ENCODE measurements around the gene MRPL20. TPM values are rescaled to one million over a fixed set of nuclear protein-coding genes. Genes with fewer than 3 reads are reported as not detected.

Gene MRPL20
- total and polyA plus RNA-seq, 9 of the 15 experiments (the other 6 are each of a cell fraction or from before 2014, with no cell fraction given) = 180 to 671 (median 229) TPM

- TF ChIP-seq ZBTB9 (CRISPR knock-in tag; IDR thresholded peaks at IDR 0.05) (no peak), ZNF639 (CRISPR knock-in tag; conservative IDR thresholded peaks at IDR 0.05 in 1 of 2, IDR thresholded peaks at IDR 0.05 in 1 of 2) (0 out of 4 replicates have a peak, but pooled peaks of 1 of the 2 experiments have one; percentile 46), ZNF311 (CRISPR knock-in tag; IDR thresholded peaks at IDR 0.05) (no peak)
These were observed 48.4 kb downstream of the MRPL20 start, which contains the start of gene MXRA8 (continued) for GRCh38 chr1:1358433-1359271.

- peak; percentile 6 for FAIRE-seq
- Histone ChIP-seq H3K79me2 (ENCODE audit: control insufficient read depth, insufficient read depth, low read length) (peaks cover 10% of the 10 kb centered on the region; the same call in 2 of the 3 replicates), H4K20me1 (replicated peaks; ENCODE audit: control insufficient read depth, insufficient read depth, low read length) (no peaks in the 10 kb centered on the region), H3K4me2 (ENCODE audit: insufficient read depth, low read length) (peak overlapping the region; percentile 71), H3K36me3 (ENCODE audit: control insufficient read depth, insufficient read depth, low read length) (no peaks in the 10 kb centered on the region), H2AFZ (ENCODE audit: low read depth, low read length) (peak overlapping the region; percentile 99), H3K27ac (ENCODE audit: extremely low read depth, low read depth, low read length) (peak overlapping the region; percentile 74), H3K4me1 (replicated peaks in 1 of 2; ENCODE audit: control insufficient read depth in 2 of 2, insufficient read depth in 2 of 2, low read length in 2 of 2) (peaks cover 19 to 86% of the 10 kb centered on the region in 2 experiments), H3K9ac (ENCODE audit: insufficient read depth in 1 of 2, low read depth in 2 of 2, low read length in 2 of 2) (peak overlapping the region; percentile 74 to 89), H3K27me3 (ENCODE audit: control insufficient read depth in 2 of 2, insufficient read depth in 2 of 2, low read length in 2 of 2) (no peaks in the 10 kb centered on the region; a peak in 1 of 5 replicates), H3K9me1 (ENCODE audit: control insufficient read depth, insufficient read depth, low read length) (no peaks in the 10 kb centered on the region), H3K9me3 (replicated peaks; ENCODE audit: control insufficient read depth, insufficient read depth, low read depth, low read length) (0 out of 2 replicates have a peak, but pooled peaks cover 2% of the 10 kb centered on the region), H3K4me3 (peak overlapping the region; percentile 33)
- BruUV-seq (replicated peaks) = TSS peak; percentile 81
- intact Hi-C loops (cut with micrococcal nuclease) (no loop called here), in situ Hi-C loops (cut with MboI) (no loop called here)
- 40% methylated on average over 18 of the region's 18 CpGs for WGBS (ENCODE audit: insufficient coverage, low coverage, missing lambda C conversion rate)
- DNase-seq (ENCODE audit: extremely low read depth in 1 of 4, low spot score in 3 of 4) = no peak
- ATAC-seq = peak; percentile 6
- ChIA-PET CTCF (ENCODE audit: low intra/inter-chr PET ratio) (no interaction called here), POLR2A (interaction anchor here (1.0 to 1.3 kb wide), 2 partner anchors 12 to 14 kb away, joined by 3 to 5 read pairs; no protein-coding TSS in a partner anchor)
- TF ChIP-seq ATF1 (CRISPR knock-in tag; IDR thresholded peaks at IDR 0.05) = no peak
- no peak for TF ChIP-seq ATF1 (tag; IDR thresholded peaks at IDR 0.05)
- no peak for TF ChIP-seq ZBTB34 (CRISPR knock-in tag; IDR thresholded peaks at IDR 0.05)
- no peak for TF ChIP-seq ELF1 (tag; IDR thresholded peaks at IDR 0.05)
- 0 out of 4 replicates have a peak, but pooled peaks of 1 of the 2 experiments have one; percentile 11 for TF ChIP-seq ARNT (IDR thresholded peaks at IDR 0.05)
- TF ChIP-seq TGIF2 (CRISPR knock-in tag; IDR thresholded peaks at IDR 0.05) = no peak
- TF ChIP-seq NKRF (IDR thresholded peaks at IDR 0.05; ENCODE audit: borderline replicate concordance) = 0 out of 2 replicates have a peak, but pooled peaks have one; percentile 14
These were observed 49.1 kb downstream of the MRPL20 start for GRCh38 chr1:1357871-1358432.
